H1 (cell line): ENCODE results near the gene ARGLU1. TPM values are rescaled to one million over a fixed set of nuclear protein-coding genes. Genes with fewer than 3 reads are reported as not detected.

Source experiments
- PHF8 ChIP-seq: fragments of 200-600 bp; sonication (generic); conservative IDR thresholded peaks from 2 replicates; pipeline ENCODE4 v1.7.1; 2012; ENCODE audit warnings: low read depth, mild to moderate bottlenecking, inconsistent platforms, low read length, moderate library complexity
- RNF2 ChIP-seq: fragments of 200-900, 300-1000 bp; sonication (generic); IDR thresholded peaks from 2 replicates; pipeline ENCODE4 v1.7.1; 2016; ENCODE audit warnings: borderline replicate concordance, low read depth, mild to moderate bottlenecking, antibody characterized with exemption, low read length; ENCODE audit not compliant: poor library complexity, severe bottlenecking; ENCODE audit errors: missing control alignments
- polyA plus RNA-seq, 7 experiments: library from polyadenylated mRNA; depleted of rRNA in 3 of 7; stranded (reverse) in 5 of 7; unstranded in 2 of 7; fragments of >200 nt in 5 of 7; fragments of 200-250 nt in 2 of 7; gene quantifications; 1 replicate in 5 of 7; 2 replicates in 1 of 7; 4 replicates in 1 of 7; pipeline versions ENCODE4 v1.2.1 to v1.2.3, GENCODE V29; 2011 to 2013; ENCODE audit warnings: missing spikeins in 2 of 7, mixed read lengths in 2 of 7
- total RNA-seq: library from RNA; stranded (reverse); fragmentation: NEBNext Ultra II Directional; extraction: Animal tissue kit (Norgen Biotek cat#: 25700); gene quantifications from 2 replicates; pipeline ENCODE4 v1.2.1, GENCODE V29; 2021

Gene ARGLU1
- total and polyA plus RNA-seq, 2 of the 8 experiments (the other 6 are each of a cell fraction or from before 2014, with no cell fraction given): 47.8 to 84.9 TPM

DNA sequence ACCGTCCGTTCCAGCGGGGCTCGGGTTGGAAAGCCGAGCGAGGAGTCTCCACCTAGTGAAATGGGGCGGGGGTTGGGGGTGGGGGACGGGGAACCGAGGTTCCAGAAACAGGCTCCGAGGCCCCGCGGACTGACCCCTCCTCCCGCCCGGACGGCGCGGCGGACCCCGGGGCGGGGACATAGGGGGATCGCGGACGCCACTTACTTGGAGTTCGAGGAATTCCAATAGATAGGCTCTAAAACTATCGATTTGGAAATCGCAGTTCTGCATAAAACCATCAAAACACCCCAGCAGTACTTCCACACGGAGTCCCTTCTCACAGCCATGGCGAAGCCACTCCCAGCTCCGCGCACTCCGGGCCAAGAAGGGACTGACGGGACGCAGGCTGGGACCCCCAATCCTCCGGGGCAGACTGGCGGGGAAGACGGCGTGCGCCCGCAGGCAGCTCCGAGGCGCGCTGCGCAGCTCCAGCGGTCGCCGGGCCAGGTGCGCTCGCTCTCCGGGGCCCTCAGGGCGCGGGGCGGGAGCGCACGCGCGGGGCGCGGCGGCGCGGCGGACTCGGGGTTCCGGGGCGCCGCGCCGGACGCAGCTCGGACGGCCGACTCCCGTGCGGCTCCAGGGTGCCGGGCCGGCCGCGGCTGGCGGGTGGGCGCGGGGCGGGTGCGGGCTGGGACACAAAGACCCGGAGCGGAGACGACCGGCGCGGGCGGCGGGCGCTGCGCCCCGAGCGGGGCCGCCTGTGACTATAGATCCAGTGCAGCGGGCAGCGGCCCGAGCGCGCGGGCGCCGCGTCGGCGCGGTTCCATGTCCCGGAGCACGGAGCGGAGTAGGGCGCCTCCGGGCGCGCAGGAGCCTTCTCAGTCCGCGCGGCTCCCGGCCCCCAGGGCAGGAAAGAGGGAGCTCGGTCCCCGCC is 33.0 kb downstream of the ARGLU1 start (continued):
- peak; percentile 1 for TF ChIP-seq RNF2
- TF ChIP-seq PHF8: peak; percentile 76
